ENCODE data around the gene MTMR11.
A peak's percentile ranks its signal among the peaks of the same experiment; 100 is the strongest.

DNA sequence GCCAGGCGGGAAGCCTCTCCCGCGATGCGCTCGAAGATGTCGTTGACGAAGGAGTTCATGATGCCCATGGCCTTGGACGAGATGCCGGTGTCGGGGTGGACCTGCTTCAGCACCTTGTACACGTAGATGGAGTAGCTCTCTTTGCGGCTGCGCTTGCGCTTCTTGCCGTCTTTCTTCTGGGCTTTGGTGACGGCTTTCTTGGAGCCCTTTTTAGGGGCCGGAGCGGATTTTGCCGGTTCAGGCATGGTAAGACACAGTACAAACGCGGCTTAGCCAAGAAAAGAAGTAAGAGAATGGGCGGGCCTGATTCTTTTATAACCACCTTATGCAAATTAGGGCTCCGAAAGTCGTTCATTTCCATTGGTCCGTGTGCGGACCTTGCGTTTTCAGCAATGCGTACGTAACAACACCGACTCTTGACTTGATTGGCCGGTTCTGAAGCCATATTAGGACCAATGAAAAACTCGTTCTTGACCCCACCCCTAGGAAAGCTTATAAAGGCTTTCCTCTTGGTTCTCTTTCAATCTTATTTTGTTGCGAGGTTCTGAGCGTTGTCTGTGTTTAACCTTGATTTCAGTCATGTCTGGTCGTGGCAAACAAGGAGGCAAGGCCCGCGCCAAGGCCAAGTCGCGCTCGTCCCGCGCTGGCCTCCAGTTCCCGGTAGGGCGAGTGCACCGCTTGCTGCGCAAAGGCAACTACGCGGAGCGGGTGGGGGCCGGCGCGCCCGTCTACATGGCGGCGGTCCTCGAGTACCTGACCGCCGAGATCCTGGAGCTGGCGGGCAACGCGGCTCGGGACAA lies 50.1 kb downstream of the MTMR11 start:
- TF ChIP-seq, protein P1, sequence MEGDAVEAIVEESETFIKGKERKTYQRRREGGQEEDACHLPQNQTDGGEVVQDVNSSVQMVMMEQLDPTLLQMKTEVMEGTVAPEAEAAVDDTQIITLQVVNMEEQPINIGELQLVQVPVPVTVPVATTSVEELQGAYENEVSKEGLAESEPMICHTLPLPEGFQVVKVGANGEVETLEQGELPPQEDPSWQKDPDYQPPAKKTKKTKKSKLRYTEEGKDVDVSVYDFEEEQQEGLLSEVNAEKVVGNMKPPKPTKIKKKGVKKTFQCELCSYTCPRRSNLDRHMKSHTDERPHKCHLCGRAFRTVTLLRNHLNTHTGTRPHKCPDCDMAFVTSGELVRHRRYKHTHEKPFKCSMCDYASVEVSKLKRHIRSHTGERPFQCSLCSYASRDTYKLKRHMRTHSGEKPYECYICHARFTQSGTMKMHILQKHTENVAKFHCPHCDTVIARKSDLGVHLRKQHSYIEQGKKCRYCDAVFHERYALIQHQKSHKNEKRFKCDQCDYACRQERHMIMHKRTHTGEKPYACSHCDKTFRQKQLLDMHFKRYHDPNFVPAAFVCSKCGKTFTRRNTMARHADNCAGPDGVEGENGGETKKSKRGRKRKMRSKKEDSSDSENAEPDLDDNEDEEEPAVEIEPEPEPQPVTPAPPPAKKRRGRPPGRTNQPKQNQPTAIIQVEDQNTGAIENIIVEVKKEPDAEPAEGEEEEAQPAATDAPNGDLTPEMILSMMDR (IDR thresholded peaks at IDR 0.05) = peak in 2 of 3 donors; percentile 8 to 31
- TF ChIP-seq POLR2A (IDR thresholded peaks at IDR 0.05) (peak; percentile 99), POLR2AphosphoS5 (IDR thresholded peaks at IDR 0.05) (peak; percentile 100)
